GM12865 (cell line): Measurements from ENCODE around the gene USP6NL.

Experiments used
- DNase-seq: peaks from one replicate; pipeline ENCODE4 v3.0.0; 2010; ENCODE audit warnings: low read depth
- H3K4me3 ChIP-seq: 2 replicates; pipeline ENCODE4 v1.5.1; 2011; ENCODE audit warnings: mild to moderate bottlenecking, low read depth, low read length, control low read depth
- TF ChIP-seq, protein P1 (sequence below): IDR thresholded peaks from 2 replicates; pipeline ENCODE4 v1.5.1; 2011; ENCODE audit warnings: low read length, control low read depth, low read depth, inconsistent platforms; ENCODE audit not compliant: insufficient read depth; ENCODE audit errors: missing control alignments

The USP6NL gene

GRCh38 chr10:11568578-11568977 is 42.9 kb downstream of the USP6NL start:
- no peak for DNase-seq
- TF ChIP-seq, protein P1, sequence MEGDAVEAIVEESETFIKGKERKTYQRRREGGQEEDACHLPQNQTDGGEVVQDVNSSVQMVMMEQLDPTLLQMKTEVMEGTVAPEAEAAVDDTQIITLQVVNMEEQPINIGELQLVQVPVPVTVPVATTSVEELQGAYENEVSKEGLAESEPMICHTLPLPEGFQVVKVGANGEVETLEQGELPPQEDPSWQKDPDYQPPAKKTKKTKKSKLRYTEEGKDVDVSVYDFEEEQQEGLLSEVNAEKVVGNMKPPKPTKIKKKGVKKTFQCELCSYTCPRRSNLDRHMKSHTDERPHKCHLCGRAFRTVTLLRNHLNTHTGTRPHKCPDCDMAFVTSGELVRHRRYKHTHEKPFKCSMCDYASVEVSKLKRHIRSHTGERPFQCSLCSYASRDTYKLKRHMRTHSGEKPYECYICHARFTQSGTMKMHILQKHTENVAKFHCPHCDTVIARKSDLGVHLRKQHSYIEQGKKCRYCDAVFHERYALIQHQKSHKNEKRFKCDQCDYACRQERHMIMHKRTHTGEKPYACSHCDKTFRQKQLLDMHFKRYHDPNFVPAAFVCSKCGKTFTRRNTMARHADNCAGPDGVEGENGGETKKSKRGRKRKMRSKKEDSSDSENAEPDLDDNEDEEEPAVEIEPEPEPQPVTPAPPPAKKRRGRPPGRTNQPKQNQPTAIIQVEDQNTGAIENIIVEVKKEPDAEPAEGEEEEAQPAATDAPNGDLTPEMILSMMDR = no peak

DNA sequence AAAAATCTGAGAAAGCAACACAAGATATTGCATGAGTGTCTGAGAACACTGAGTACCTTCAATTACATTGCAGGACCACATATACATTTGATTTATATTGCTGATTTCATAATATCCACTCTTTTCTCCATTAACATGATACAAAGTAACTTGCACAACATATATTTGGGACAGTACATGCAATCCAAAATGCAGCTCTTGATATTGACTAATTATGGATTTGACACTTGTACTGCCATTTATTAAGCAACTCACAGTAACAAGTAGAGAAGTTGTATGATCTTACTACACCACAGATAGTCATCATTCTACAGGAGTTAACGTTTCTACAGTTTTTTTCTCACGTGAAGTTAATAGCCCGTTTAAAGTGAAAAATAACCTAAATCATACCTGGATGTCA is 46.7 kb downstream of the USP6NL start:
- TF ChIP-seq, protein P1 = no peak
- H3K4me3 ChIP-seq = no peak overlapping the region
- no peak for DNase-seq

More at GRCh38 chr10:11568578-11568977, 42.9 kb downstream of the USP6NL start:
- H3K4me3 ChIP-seq = no peak overlapping the region

DNA sequence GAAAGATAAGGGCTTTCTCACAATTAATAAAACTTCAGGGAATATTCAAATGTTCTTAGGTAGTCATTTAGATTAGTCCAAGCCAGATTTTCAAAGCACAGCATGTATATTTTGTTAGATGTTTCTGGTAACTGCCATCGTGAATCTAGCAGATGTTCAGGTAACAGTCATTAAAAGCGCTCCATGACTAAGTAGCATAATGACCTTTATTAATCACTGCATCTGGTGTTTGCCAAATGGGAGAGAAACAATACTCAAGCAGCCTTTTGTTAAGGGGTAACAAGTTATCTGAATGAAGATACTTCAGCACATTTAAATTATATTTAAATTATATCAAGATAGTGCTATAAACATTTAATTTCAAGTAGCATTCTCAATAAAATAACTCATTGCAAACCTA is 47.5 kb downstream of the USP6NL start:
- TF ChIP-seq, protein P1 = no peak
- DNase-seq = no peak
- no peak overlapping the region for H3K4me3 ChIP-seq

DNA sequence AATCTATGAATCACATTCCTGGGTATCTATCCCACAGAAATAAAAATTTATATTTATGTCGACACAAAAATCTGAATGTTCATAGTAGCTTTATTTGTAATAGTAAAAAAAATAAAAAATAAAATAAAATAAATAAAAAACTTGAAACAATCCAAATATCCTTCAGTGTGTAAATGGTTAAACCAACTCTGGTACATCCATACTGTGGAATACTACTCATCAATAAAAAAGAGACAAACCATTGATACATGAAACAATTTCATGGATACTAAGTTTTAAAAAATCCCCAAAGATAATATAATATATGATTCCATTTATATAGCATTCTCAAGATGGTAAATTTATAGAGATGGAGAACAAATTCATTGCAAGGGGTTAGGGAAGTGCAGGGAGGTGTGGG is 48.6 kb downstream of the USP6NL start:
- TF ChIP-seq, protein P1 = no peak
- H3K4me3 ChIP-seq = no peak overlapping the region
- DNase-seq = no peak

DNA sequence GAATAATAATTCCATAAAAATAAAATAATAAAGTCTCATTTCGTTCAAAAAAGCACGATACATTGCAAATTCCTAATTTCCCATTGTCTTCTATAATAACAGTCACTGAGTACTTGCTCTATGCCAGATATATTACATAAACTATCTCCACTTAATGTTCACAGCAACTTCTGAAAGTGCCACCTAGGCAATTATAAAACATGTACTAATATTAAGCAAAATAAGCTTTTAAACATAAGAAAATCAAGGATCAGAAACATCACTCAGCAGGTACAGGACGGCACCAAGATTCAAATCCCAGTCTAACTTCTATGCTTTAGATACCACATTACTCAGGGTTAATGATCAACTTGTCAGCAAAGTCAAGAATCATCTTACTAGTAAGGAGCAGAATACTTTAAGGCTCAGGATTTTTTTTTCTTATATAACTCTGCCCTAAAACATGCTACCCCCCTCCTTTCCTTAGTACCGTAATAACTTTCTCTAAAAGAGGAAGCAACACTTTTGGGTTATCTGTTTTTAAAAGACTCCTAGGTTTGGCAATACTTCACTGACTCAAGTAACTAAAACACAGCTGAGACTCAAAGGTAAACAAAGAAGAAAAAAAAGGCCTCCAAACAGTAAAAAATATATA is 51.3 kb downstream of the USP6NL start:
- TF ChIP-seq, protein P1 = no peak

DNA sequence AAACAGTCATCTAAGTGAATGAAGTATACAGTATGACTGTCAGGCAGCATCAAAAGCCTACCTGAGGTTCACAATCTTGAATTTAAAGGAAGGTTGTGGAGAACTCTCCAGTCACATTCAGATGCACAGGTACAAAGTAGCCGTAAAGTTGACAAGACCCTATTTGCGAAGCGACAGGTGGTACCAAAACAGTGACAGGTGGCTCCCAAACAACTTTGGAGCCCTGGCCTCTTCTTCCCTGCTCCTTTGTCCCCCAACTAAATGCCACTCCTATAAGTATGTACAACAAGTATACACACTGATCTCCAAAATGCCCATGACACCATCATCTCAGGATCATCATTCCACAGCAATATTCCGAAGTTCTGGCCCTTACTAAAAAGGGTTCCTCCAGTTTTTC is 53.5 kb downstream of the USP6NL start:
- DNase-seq = no peak
- TF ChIP-seq, protein P1 = no peak
- no peak overlapping the region for H3K4me3 ChIP-seq

More for the DNA sequence above, 51.3 kb downstream of the USP6NL start:
- no peak overlapping the region for H3K4me3 ChIP-seq
- DNase-seq = peak; percentile 63

- DNase-seq = no peak
- no peak overlapping the region for H3K4me3 ChIP-seq
- TF ChIP-seq, protein P1 = no peak
Observed at GRCh38 chr10:11557513-11557912, 53.9 kb downstream of the USP6NL start.
